Epithelial cell of proximal tubule (primary cell): ENCODE measurements around the gene SYCP1. TPM values are rescaled to one million over a fixed set of nuclear protein-coding genes. Genes with fewer than 3 reads are reported as not detected.
A peak's percentile ranks its signal among the peaks of the same experiment; 100 is the strongest.
"Not testable (repeated sequence)": the region's sequence is repeated elsewhere in the genome, so short reads cannot be mapped to it uniquely, and the experiment has no call there.

ENCODE experiments used
- DNase-seq: peaks from one replicate; pipeline ENCODE4 v3.0.0-alpha.2; 2011; ENCODE audit warnings: low read depth
- H3K4me3 ChIP-seq: 2 replicates; pipeline ENCODE4 v1.5.1; 2011; ENCODE audit warnings: low read depth, mild to moderate bottlenecking, low read length
- total RNA-seq: library from RNA; depleted of rRNA; stranded (reverse); fragments of >200 nt; gene quantifications from 2 replicates; pipeline ENCODE4 v1.2.3, GENCODE V29; 2015
- TF ChIP-seq, protein P1 (sequence below): conservative IDR thresholded peaks from 2 replicates; pipeline ENCODE4 v1.5.1; 2012; ENCODE audit warnings: low read depth, mild to moderate bottlenecking, low read length

Gene SYCP1, protein sequence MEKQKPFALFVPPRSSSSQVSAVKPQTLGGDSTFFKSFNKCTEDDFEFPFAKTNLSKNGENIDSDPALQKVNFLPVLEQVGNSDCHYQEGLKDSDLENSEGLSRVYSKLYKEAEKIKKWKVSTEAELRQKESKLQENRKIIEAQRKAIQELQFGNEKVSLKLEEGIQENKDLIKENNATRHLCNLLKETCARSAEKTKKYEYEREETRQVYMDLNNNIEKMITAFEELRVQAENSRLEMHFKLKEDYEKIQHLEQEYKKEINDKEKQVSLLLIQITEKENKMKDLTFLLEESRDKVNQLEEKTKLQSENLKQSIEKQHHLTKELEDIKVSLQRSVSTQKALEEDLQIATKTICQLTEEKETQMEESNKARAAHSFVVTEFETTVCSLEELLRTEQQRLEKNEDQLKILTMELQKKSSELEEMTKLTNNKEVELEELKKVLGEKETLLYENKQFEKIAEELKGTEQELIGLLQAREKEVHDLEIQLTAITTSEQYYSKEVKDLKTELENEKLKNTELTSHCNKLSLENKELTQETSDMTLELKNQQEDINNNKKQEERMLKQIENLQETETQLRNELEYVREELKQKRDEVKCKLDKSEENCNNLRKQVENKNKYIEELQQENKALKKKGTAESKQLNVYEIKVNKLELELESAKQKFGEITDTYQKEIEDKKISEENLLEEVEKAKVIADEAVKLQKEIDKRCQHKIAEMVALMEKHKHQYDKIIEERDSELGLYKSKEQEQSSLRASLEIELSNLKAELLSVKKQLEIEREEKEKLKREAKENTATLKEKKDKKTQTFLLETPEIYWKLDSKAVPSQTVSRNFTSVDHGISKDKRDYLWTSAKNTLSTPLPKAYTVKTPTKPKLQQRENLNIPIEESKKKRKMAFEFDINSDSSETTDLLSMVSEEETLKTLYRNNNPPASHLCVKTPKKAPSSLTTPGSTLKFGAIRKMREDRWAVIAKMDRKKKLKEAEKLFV
- not detected in 2 replicates for total RNA-seq

DNA sequence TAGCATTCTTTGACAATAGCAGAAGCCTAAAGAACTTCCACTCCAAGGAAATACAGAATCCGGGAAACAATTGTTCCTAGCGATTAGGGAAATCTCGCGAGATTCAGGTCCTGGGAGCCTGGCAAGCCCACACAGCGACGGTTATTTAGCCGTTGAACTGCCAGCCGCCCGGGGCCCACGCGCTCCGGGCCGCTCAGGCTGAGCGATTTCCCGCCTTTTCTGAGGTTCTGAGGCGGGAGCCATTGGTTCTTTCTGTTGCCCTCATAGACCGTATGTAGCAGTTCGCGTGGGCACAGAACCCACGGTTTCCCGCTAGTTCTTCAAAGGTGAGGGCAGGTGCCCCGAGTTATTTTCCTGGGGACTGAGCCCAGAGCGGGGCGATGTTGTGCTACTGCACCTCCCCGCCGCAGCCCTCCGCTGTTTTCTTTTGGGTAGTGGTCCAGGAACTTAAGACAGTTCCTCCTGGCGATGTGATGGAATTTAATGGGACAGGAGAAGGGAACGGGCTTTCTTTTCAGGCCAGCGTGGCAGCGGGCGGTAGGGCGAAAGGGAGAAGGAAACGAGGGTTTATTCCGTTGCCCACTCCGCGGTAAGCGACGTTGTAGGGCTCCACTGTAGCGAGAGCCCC lies at the start of gene SYCP1:
Gene SYCP1, plus strand, starts transcription at position 171 of the 628 bp plus-strand sequence. CDS start 602 bp downstream, outside the sequence.
- no peak for DNase-seq
- TF ChIP-seq, protein P1, sequence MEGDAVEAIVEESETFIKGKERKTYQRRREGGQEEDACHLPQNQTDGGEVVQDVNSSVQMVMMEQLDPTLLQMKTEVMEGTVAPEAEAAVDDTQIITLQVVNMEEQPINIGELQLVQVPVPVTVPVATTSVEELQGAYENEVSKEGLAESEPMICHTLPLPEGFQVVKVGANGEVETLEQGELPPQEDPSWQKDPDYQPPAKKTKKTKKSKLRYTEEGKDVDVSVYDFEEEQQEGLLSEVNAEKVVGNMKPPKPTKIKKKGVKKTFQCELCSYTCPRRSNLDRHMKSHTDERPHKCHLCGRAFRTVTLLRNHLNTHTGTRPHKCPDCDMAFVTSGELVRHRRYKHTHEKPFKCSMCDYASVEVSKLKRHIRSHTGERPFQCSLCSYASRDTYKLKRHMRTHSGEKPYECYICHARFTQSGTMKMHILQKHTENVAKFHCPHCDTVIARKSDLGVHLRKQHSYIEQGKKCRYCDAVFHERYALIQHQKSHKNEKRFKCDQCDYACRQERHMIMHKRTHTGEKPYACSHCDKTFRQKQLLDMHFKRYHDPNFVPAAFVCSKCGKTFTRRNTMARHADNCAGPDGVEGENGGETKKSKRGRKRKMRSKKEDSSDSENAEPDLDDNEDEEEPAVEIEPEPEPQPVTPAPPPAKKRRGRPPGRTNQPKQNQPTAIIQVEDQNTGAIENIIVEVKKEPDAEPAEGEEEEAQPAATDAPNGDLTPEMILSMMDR = no peak
- H3K4me3 ChIP-seq = peak within 1 kb of the TSS; percentile 13

DNA sequence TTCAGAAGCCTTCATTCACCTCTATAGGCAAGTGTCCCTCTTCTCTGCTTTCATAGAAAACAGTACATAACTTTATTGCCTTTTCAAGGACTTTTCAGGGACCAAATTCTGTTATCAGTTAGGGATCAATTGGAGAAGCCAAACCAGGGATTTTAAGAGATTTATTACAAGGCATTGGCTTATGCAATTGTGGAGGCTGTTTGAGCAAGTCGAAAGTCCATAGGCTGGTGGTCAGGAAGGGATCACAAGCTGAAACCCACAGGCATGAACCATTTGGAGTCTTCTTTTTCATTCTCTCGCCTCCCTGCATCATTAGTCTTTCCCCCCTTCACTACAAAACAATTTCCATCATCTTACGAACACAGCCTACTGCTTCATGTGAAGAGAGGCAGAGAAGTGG lies 34.8 kb upstream of the SYCP1 start:
- TF ChIP-seq, protein P1 = no peak
- DNase-seq = no peak
- H3K4me3 ChIP-seq = no peak overlapping the region

DNA sequence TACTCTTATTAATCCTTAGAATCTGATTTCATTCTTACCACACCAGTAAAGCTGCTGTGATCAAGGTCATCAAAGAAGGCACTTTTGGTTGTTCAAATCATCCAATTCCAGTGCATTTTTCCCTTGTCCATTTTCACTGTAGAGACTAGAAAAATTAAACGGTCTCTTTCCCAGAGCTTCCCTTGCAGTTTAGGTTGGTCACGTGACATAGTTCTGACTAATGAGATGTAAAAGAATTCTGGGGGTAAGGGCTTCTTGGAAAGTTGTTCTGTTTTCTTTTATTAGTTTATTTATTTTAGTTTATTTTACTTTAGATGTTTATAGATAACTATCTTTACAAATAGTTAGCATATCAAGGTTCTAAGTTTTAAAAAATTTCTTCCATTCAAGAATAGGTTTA lies 34.3 kb upstream of the SYCP1 start:
- TF ChIP-seq, protein P1 = no peak
- H3K4me3 ChIP-seq = no peak overlapping the region
- DNase-seq = no peak

DNA sequence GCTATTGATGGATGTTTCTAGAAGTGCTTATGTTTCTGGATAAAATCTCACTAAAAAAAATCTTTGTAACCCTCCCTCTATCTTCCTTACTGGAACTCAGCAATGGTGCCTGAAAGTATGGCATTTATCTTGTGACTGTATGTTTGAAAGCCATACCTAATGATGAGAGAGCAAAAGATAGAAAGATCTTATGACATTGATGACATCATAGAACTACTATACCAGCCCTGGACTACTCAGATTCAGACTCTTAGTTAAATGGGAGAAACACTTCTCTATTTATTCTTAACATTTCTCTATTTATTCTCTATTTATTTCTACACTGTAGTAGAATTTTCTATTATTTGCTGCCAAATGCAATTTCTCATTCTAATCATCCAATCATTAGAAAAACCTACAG lies 32.7 kb upstream of the SYCP1 start:
- DNase-seq = no peak
- H3K4me3 ChIP-seq = no peak overlapping the region
- TF ChIP-seq, protein P1 = no peak

DNA sequence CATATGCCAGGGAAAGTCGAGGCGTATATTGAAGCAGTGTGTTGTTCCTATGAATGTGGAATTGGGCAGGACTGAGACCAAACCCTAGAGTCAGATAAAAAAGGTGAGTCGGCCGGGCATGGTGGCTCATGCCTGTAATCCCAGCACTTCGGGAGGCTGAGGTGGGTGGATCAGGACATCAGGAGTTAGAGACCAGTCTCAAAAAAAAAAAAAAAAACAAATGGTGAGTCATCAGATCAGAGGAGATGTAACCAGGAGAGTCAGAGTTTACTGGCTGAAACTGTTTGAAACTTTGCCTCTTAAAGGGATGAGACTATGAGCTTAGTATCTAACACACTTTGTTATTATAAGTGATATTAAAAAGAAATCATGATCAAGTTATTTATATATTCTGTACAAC lies 26.4 kb upstream of the SYCP1 start:
- TF ChIP-seq, protein P1 = no peak
- no peak for DNase-seq
- H3K4me3 ChIP-seq = no peak overlapping the region

DNA sequence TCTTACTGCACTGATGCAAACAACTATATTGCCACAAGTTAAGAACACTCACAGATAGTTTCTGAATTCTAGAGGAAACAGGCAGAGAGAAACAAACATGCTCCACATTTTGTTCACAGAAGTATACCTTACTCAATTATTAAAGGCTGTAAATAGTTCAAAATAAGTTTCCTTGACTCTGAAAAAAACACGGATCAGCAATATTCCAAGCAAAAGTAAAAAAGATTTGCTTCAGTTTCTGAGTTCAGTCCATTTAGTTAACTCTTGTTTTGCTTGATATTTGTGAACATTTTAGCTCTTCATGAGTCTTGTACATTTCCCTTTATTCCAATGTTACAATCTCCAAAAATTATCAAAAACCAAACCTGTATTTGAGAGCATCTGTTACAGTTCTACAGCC lies 24.6 kb upstream of the SYCP1 start:
- not testable (repeated sequence) for H3K4me3 ChIP-seq, DNase-seq
